SK-N-SH (cell line): ENCODE results near the gene MEX3D. TPM values are rescaled to one million over a fixed set of nuclear protein-coding genes. Genes with fewer than 3 reads are reported as not detected.

ENCODE experiments used
- CTCF ChIA-PET: fragments of 300-600, 350-600 bp; formaldehyde crosslinking; extraction: SDS; loops from one replicate; lab custom pipeline; 2021; lab: Yijun Ruan, JAX
- POLR2A ChIA-PET: fragments of 350-600 bp; sonication (Branson Sonifier 250); formaldehyde crosslinking; extraction: SDS; loops from one replicate; lab custom pipeline; 2020; ENCODE audit warnings: antibody characterized with exemption, inconsistent platforms; lab: Yijun Ruan, JAX
- DNase-seq: peaks from one replicate; pipeline ENCODE4 v3.0.0; 2012
- H2AFZ ChIP-seq: fragments of 200-600 bp; sonication (generic); 2 replicates; pipeline ENCODE4 v1.8.1; 2016; ENCODE audit warnings: antibody characterized with exemption, mild to moderate bottlenecking, low read depth
- H3F3A ChIP-seq: fragments of 200-600 bp; sonication (generic); replicated peaks from 2 replicates; pipeline ENCODE3; 2016; ENCODE audit warnings: antibody characterized with exemption, mild to moderate bottlenecking; ENCODE audit not compliant: insufficient read depth
- H3K27ac ChIP-seq, 2 experiments: fragments of 200-500 bp in 1 of 2; fragments of 200-600 bp in 1 of 2; sonication (Bioruptor generic) in 1 of 2; sonication (generic), shearing (Covaris generic) in 1 of 2; 2 replicates each; pipeline versions ENCODE4 v1.5.1 to v1.6.1; 2014 to 2016; ENCODE audit warnings: low read depth in 2 of 2, inconsistent platforms in 1 of 2, low read length in 1 of 2, mild to moderate bottlenecking in 1 of 2, mixed read lengths in 1 of 2
- H3K27me3 ChIP-seq: fragments of 200-600 bp; sonication (generic), shearing (Covaris generic); 2 replicates; pipeline ENCODE4 v1.6.1; 2016; ENCODE audit warnings: mixed run types; ENCODE audit not compliant: insufficient read depth
- H3K36me3 ChIP-seq, 2 experiments: fragments of 200-500 bp in 1 of 2; fragments of 200-600 bp in 1 of 2; sonication (Bioruptor generic) in 1 of 2; sonication (generic) in 1 of 2; replicated peaks in 1 of 2; 2 replicates each; pipeline versions ENCODE3 to v1.5.1; 2014 to 2016; ENCODE audit warnings: low read length in 1 of 2, mild to moderate bottlenecking in 1 of 2; ENCODE audit not compliant: insufficient read depth in 2 of 2, control insufficient read depth in 1 of 2
- H3K4me1 ChIP-seq, 2 experiments: fragments of 200-500 bp in 1 of 2; fragments of 200-600 bp in 1 of 2; sonication (Bioruptor generic) in 1 of 2; sonication (generic), shearing (Covaris generic) in 1 of 2; 2 replicates each; pipeline versions ENCODE4 v1.5.1 to v1.6.1; 2014 to 2016; ENCODE audit warnings: low read depth in 1 of 2, low read length in 1 of 2, mixed run types in 1 of 2; ENCODE audit not compliant: insufficient read depth in 2 of 2, control insufficient read depth in 1 of 2
- H3K4me2 ChIP-seq: fragments of 200-600 bp; sonication (generic), shearing (Covaris generic); 2 replicates; pipeline ENCODE4 v1.6.1; 2017; ENCODE audit warnings: mixed run types
- H3K4me3 ChIP-seq, 2 experiments: fragments of 200-500 bp in 1 of 2; fragments of 200-600 bp in 1 of 2; sonication (Bioruptor generic) in 1 of 2; sonication (generic), shearing (Covaris generic) in 1 of 2; 2 replicates each; pipeline versions ENCODE4 v1.5.1 to v1.8.1; 2014 to 2016; ENCODE audit warnings: low read depth in 2 of 2, inconsistent platforms in 1 of 2, low read length in 1 of 2, mild to moderate bottlenecking in 1 of 2, mixed read lengths in 1 of 2, moderate library complexity in 1 of 2
- H3K79me2 ChIP-seq: fragments of 200-600 bp; sonication (generic); 2 replicates; pipeline ENCODE4 v1.8.1; 2017; ENCODE audit warnings: mild to moderate bottlenecking; ENCODE audit not compliant: insufficient read depth
- H3K9ac ChIP-seq: fragments of 200-600 bp; sonication (generic); 2 replicates; pipeline ENCODE4 v1.6.1; 2017; ENCODE audit warnings: mixed run types
- H3K9me2 ChIP-seq: fragments of 200-600 bp; sonication (generic); 2 replicates; pipeline ENCODE4 v1.6.1; 2017; ENCODE audit warnings: mixed run types
- H3K9me3 ChIP-seq: fragments of 200-600 bp; sonication (generic); 2 replicates; pipeline ENCODE4 v1.6.1; 2017; ENCODE audit warnings: mixed run types, mild to moderate bottlenecking, moderate library complexity
- H4K20me1 ChIP-seq: fragments of 200-600 bp; sonication (generic); 2 replicates; pipeline ENCODE4 v1.6.1; 2017; ENCODE audit warnings: mild to moderate bottlenecking, mixed run types; ENCODE audit not compliant: insufficient read depth
- EP300 ChIP-seq, 2 experiments: IDR thresholded peaks; 2 replicates each; pipeline versions ENCODE4 v1.4.0 to v1.6.1; 2012; ENCODE audit warnings: borderline replicate concordance in 1 of 2, low read depth in 1 of 2, low read length in 1 of 2
- EZH2phosphoT487 ChIP-seq: fragments of 200-600 bp; sonication (generic); IDR thresholded peaks from 2 replicates; pipeline ENCODE4 v1.6.1; 2017; ENCODE audit warnings: low read depth, mixed run types, mild to moderate bottlenecking, antibody characterized with exemption, moderate library complexity, borderline replicate concordance
- FOXJ3 ChIP-seq: sonication (generic); formaldehyde crosslinking; IDR thresholded peaks from 2 replicates; pipeline ENCODE4 v1.5.1; 2020; ENCODE audit warnings: mild to moderate bottlenecking, missing genetic modification reagents
- FOXM1 ChIP-seq: IDR thresholded peaks from 2 replicates; pipeline ENCODE4 v1.4.0; 2012; ENCODE audit warnings: low read depth, mild to moderate bottlenecking
- GABPA ChIP-seq: IDR thresholded peaks from 2 replicates; pipeline ENCODE4 v1.4.0; 2012; ENCODE audit warnings: low read depth, mild to moderate bottlenecking
- GATA2 ChIP-seq: sonication (generic); formaldehyde crosslinking; IDR thresholded peaks from 2 replicates; pipeline ENCODE4 v1.5.0; 2020; ENCODE audit warnings: mild to moderate bottlenecking, missing genetic modification reagents
- JUND ChIP-seq: IDR thresholded peaks from 2 replicates; pipeline ENCODE4 v1.4.0; 2012
- PBX3 ChIP-seq: IDR thresholded peaks from 2 replicates; pipeline ENCODE4; 2012
- POLR2AphosphoS5 ChIP-seq: IDR thresholded peaks from 2 replicates; pipeline ENCODE4 v1.6.1; 2012; ENCODE audit warnings: low read depth, low read length
- RAD21 ChIP-seq: IDR thresholded peaks from 2 replicates; pipeline ENCODE4 v1.6.1; 2012; ENCODE audit warnings: mild to moderate bottlenecking, low read length
- RCOR1 ChIP-seq: fragments of 150-350 bp; IDR thresholded peaks from 2 replicates; pipeline ENCODE4 v1.6.1; 2017; ENCODE audit warnings: antibody characterized with exemption, low read length
- RFX5 ChIP-seq: IDR thresholded peaks from 2 replicates; pipeline ENCODE4 v1.6.1; 2012; ENCODE audit warnings: mild to moderate bottlenecking, improper control_type of control experiment, low read length
- TCF12 ChIP-seq: IDR thresholded peaks from 2 replicates; pipeline ENCODE4 v1.4.0; 2012
- USF1 ChIP-seq: IDR thresholded peaks from 2 replicates; pipeline ENCODE4 v1.4.0; 2012; ENCODE audit warnings: low read depth, borderline replicate concordance
- ZBTB33 ChIP-seq: IDR thresholded peaks from 2 replicates; pipeline ENCODE4 v1.4.0; 2012; ENCODE audit warnings: low read depth, borderline replicate concordance
- WGBS: methylation state at CpG from one replicate; pipeline ENCODE4 v1.1.6; 2017; ENCODE audit warnings: low lambda C conversion rate; 5-methylcytosine and 5-hydroxymethylcytosine counted together
- polyA plus RNA-seq, 3 experiments: library from polyadenylated mRNA; depleted of rRNA; stranded (reverse); fragments of >200 nt; gene quantifications; 2 replicates each; pipeline ENCODE4 v1.2.3, GENCODE V29; 2012

Gene MEX3D
- polyA plus RNA-seq, 1 of the 3 experiments (the other 2 are of a cell fraction): 14.9 TPM

- WGBS: 54% methylated on average over 6 of the region's 25 CpGs
- no peak for TF ChIP-seq TCF12
- TF ChIP-seq FOXJ3: no peak
- no peak for TF ChIP-seq POLR2AphosphoS5
- no peak for TF ChIP-seq GATA2 (CRISPR knock-in tag)
- no peak for TF ChIP-seq RCOR1
- TF ChIP-seq USF1: no peak
- TF ChIP-seq JUND: no peak
- TF ChIP-seq ZBTB33: no peak
- no peak for TF ChIP-seq GABPA
- TF ChIP-seq EP300 (IDR thresholded peaks at IDR 0.05; ENCODE audit: borderline replicate concordance in 1 of 2, low read depth in 1 of 2, low read length in 1 of 2): no peak
- no peak for TF ChIP-seq FOXM1
- H3K27me3 ChIP-seq: no peaks in the 10 kb centered on the region
- peaks cover 20% of the 10 kb centered on the region for H3F3A ChIP-seq
- no peaks in the 10 kb centered on the region for H3K9me3 ChIP-seq
- no peaks in the 10 kb centered on the region for H3K36me3 ChIP-seq
- H3K27ac ChIP-seq: no peak overlapping the region
- H3K9ac ChIP-seq: no peak overlapping the region
- H3K79me2 ChIP-seq: no peaks in the 10 kb centered on the region
- DNase-seq: no peak
- no peak overlapping the region for H3K4me3 ChIP-seq
- no peak overlapping the region for H2AFZ ChIP-seq
- no peak overlapping the region for H3K4me2 ChIP-seq
- no peaks in the 10 kb centered on the region for H4K20me1 ChIP-seq
- peaks cover 0 to 8% of the 10 kb centered on the region in 2 experiments; a peak in 1 of 4 replicates for H3K4me1 ChIP-seq
- POLR2A ChIA-PET: no interaction called here
- no peaks in the 10 kb centered on the region for H3K9me2 ChIP-seq
- CTCF ChIA-PET: no interaction called here
Measured at GRCh38 chr19:1510442-1510806, 57.7 kb downstream of the MEX3D start.

- Histone ChIP-seq H3K27ac (no peak overlapping the region), H3K9me3 (no peaks in the 10 kb centered on the region), H3K79me2 (no peaks in the 10 kb centered on the region), H3K27me3 (no peaks in the 10 kb centered on the region), H3K4me1 (peaks cover 0 to 8% of the 10 kb centered on the region in 2 experiments; a peak in 1 of 4 replicates), H3K9me2 (no peaks in the 10 kb centered on the region), H3K4me2 (no peak overlapping the region), H2AFZ (no peak overlapping the region), H3K9ac (no peak overlapping the region), H4K20me1 (no peaks in the 10 kb centered on the region), H3F3A (peaks cover 20% of the 10 kb centered on the region), H3K36me3 (no peaks in the 10 kb centered on the region), H3K4me3 (no peak overlapping the region)
- CTCF ChIA-PET: interaction anchor here (2.2 kb wide), 1 partner anchor 36 kb away, joined by 11 read pairs; no protein-coding TSS in a partner anchor
- 60% methylated on average over 10 of the region's 11 CpGs for WGBS
- TF ChIP-seq EZH2phosphoT487 (no peak), RFX5 (no peak), PBX3 (no peak), RCOR1 (no peak), ZBTB33 (no peak), RAD21 (no peak)
- DNase-seq: no peak
- POLR2A ChIA-PET: no interaction called here
Measured at GRCh38 chr19:1509602-1510441, 58.3 kb downstream of the MEX3D start.
